Erythroblast (primary cell): ENCODE data around the gene AMBP.

Source experiments
- GATA1 ChIP-seq: IDR thresholded peaks from 2 replicates; pipeline ENCODE4 v1.6.1; 2011; ENCODE audit warnings: low read depth, mild to moderate bottlenecking, control low read depth, low read length, moderate library complexity
- POLR2A ChIP-seq: IDR thresholded peaks from 2 replicates; pipeline ENCODE4 v1.6.1; 2011; ENCODE audit warnings: mild to moderate bottlenecking, low read length

GRCh38 chr9:114054191-114054690, 23.9 kb downstream of the AMBP start:
- TF ChIP-seq POLR2A, result no peak
- TF ChIP-seq GATA1, result no peak
